GM12891 (cell line): Measurements from ENCODE around the gene ATAD3A.
"Not testable (repeated sequence)": the region's sequence is repeated elsewhere in the genome, so short reads cannot be mapped to it uniquely, and the experiment has no call there.

ENCODE experiments used
- POLR2A ChIP-seq: IDR thresholded peaks from 2 replicates; pipeline ENCODE4 v1.6.1; 2011; ENCODE audit warnings: low read depth, low read length, control low read depth
- POLR2AphosphoS5 ChIP-seq: IDR thresholded peaks from 2 replicates; pipeline ENCODE4 v1.6.1; 2011; ENCODE audit warnings: low read depth, low read length, control low read depth
- SPI1 ChIP-seq: IDR thresholded peaks from 2 replicates; pipeline ENCODE4 v1.6.1; 2011; ENCODE audit warnings: low read depth, low read length, control low read depth

DNA sequence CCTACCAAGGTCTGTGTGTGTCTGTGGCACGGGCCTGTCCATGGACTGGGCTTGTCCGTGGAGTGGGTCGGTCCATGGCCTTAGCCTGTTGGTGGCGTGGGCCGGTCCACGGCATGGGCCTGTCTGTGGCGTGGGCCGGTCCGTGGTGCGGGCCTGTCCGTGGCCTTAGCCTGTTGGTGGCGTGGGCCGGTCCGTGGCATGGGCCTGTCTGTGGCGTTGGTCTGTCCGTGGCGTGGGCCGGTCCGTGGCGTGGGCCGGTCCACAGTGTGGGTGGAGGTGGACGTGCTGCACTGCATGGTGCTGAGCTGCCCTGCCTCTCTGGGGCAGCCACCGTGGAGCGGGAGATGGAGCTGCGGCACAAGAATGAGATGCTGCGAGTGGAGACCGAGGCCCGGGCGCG lies 30.2 kb upstream of the ATAD3A start:
- TF ChIP-seq POLR2AphosphoS5, POLR2A, SPI1: not testable (repeated sequence)
